ENCODE data around the gene PANK3. TPM values are rescaled to one million over a fixed set of nuclear protein-coding genes. Genes with fewer than 3 reads are reported as not detected.
A peak's percentile ranks its signal among the peaks of the same experiment; 100 is the strongest.
"Not testable (repeated sequence)": the region's sequence is repeated elsewhere in the genome, so short reads cannot be mapped to it uniquely, and the experiment has no call there.

Gene PANK3
- 80.4 TPM for total RNA-seq

DNA sequence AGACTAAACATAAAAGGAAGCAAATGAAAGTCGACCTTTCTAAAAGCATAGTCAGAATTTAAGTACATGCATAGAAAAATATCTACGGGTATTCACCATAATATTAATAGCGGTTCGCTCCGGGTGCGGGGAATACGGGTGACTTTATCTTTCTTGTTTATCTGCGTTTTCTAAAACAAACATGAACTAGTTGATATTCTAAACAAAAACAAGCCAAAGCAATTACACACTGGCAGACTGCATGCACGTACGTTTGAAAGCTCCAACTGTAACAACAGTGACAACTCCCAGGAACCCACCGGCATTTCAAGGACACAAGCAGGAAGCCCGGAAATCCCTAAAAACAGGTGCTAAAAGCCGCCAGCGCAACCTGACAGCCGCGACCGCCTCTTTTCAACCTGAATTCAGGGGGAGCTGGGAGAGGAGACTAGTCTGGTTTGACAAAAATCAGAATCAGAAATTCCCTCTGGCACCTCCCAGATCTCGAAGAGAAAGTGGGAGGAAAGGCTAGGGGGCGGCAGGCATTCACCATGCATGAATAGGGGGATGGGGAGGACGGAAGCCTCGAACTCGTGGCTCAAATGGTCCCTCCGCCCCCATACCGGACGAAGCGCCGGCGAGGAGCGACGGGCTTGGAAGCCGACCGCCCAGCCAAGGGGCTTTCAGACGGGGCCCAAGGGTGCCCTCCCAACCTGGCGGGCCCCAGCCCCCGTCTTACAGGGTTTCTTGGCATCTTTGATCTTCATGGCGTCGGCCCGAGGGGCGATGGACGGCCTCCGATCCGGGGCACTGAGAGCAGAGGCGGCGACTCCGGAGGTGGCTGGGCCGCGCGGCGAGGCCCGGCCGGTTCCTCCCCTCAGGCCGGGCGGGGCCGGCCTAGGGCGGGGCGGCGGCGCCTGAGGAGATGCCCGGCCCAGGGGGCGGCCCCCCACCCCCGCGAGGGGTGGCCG, at the start of gene PANK3:
TSS of gene PANK3 (minus strand) at position 831 of the 950 bp plus-strand sequence. CDS start at position 746, 85 bp downstream.
- DNase-seq = peak; percentile 68

DNA sequence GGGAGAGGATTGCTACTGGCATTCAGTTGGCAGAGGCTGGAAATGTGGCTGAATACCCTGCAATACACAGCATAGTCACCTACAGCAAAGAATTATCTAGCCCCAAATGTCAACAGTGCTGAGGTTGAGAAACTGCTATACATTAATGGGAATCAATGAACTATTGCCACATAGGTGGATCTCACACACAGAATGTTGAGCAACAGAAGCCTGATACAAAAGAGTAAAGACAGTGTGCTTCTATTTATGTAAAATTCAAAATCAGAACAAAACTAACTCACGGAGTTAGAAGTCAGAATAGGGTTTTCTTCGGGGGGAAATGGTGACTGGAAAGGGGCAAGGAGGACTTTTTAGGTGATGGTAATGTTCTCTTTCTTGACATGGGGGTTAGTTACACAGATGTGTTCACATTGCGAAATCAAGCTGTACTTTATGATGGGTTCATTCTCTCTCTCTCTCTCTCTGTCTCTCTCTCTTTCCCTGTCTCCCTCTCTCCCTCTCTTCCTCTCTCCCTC, 45.7 kb upstream of the PANK3 start:
- DNase-seq = no peak

- DNase-seq = no peak
These were observed 41.6 kb upstream of the PANK3 start for GRCh38 chr5:168620807-168621206.

GRCh38 chr5:168614661-168615060, 35.5 kb upstream of the PANK3 start:
- no peak for DNase-seq

- DNase-seq = no peak
These were observed 34.8 kb upstream of the PANK3 start for GRCh38 chr5:168613996-168614395.

- DNase-seq = no peak
These were observed 34.2 kb upstream of the PANK3 start for GRCh38 chr5:168613396-168613795.

- no peak for DNase-seq
These were observed 33.8 kb upstream of the PANK3 start for GRCh38 chr5:168612996-168613395.

DNA sequence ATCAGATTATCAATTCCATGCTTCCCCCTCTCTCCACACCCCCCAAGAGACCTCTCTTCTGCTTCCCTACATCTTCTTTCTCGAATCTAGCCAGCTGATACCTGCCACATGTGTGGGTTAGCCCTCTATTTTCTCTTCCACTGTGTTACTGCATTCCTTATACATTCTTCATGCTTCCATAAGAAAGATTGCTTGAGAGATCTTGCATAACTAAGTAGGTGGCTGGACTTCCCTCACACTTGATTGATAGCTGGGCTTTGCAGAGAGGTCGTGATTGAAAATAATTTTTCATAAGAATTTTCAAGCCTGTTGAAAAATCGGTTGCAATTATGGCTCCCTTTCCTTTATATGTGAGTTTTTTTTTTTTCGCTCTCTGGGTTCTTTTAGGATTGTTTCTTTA, 33.0 kb upstream of the PANK3 start:
- no peak for DNase-seq

GRCh38 chr5:168611165-168611564, 32.0 kb upstream of the PANK3 start:
- DNase-seq = peak; percentile 3

DNA sequence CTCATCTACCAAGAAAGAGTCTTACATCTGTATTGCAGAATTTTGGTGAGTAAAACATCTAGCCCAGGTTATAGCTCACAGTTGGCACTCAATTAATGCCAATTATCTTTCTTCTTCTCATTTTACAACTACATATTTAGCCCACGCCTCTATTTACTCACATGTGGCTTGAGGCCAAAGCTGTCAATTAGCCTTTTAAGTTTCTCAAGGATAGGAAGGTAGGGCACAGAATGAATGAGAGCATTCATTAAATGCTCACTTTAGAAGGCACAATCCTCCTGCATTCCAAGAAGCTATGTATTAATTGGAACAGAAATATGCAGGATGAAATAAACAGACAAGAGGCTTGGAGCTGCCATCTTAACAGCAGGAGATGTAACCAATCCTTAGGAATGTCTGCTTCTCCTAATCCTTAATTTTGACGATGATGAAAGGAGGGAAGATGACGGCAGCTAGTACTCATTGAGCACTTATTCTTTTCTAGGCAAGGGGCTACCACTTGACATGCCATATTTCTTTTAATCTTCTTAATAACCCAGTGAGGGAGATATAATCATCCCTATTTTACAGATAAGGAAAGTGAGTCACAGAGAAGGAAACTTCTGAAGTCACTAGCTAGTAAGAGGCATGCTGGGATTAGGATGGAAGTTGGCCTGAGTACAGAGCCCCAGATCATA, 30.8 kb upstream of the PANK3 start:
- DNase-seq = no peak

GRCh38 chr5:168608821-168609220, 29.7 kb upstream of the PANK3 start:
- DNase-seq = no peak

GRCh38 chr5:168608386-168608785, 29.2 kb upstream of the PANK3 start:
- no peak for DNase-seq

GRCh38 chr5:168607946-168608345, 28.8 kb upstream of the PANK3 start:
- DNase-seq = no peak

GRCh38 chr5:168606562-168606961, 27.4 kb upstream of the PANK3 start:
- DNase-seq = no peak

DNA sequence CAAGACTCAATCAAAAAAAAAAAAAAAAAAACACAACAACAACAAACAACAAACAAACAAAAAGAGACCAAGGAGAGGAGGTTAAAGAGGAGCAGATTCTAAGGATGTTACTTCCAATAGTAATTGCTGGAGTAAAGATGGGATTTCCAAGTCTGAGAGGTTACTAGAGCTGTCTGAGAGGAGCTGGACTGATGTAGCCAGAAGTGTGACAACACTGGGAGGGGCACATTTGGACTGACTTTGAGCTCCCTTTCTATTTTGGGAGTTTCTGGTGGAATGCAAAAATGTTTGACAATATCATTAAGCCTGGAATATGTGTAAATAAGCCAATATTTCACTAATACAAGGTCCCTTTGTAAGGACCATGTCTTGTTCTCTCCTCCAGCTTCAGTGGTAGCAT, 25.3 kb upstream of the PANK3 start:
- no peak for DNase-seq

DNA sequence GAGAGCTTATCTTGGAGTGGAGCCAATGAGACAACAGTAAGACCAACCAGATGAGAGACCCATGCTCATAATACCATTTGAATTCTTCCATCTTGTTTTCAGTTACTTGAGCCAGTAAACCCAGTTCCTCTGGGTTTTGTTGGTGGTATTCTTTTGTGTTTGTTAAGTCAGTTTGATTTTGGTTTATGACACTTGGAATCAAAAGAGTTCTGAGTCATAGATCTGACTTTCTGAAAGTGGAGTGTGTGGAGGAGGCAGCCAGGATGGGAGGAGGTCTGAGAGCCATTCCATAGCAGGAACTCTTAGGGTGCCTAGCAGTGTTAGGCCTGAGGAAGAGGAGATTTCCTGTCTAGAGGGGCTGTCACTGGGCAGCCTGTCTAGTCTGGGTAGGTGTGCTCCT, 24.6 kb upstream of the PANK3 start:
- DNase-seq = no peak

DNA sequence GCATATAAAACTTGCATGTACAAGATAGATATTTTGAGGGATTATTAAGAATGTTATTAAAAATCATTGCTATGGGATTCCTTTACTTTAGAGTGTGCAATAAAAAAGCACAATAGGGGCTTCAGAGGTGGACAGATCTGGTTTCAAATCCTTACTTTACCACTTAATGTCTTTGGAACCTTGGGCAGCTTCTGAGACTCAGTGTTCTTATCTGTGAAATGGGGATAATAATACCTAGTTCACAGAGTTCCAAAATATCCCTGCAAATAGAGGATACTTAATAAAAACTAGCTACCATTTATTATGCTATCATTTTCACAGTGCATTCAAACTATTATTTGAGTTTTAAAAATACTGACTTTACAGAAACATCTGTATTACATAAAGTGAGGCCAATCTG, 23.3 kb upstream of the PANK3 start:
- no peak for DNase-seq

DNA sequence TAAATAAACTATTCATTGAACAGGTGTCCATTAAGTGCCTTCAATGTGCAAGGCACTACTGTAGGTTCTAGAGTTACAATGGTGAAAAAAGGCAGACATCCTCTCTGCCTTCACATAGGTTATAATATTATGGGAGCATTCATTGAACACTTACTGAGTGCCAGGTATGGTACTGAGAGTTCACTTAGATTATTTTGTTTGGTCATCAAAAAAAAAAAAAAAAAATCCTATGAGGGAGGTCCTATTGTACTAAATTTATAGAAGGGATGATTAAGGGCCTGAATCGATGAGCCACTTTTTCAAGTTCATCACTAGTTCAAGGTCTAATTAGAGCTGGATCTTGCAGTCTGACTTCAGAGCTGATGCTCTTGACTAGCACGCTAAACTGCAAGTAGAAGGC, 22.8 kb upstream of the PANK3 start:
- no peak for DNase-seq

GRCh38 chr5:168600409-168600808, 21.2 kb upstream of the PANK3 start:
- no peak for DNase-seq

- no peak for DNase-seq
These were observed 20.7 kb upstream of the PANK3 start for GRCh38 chr5:168599826-168600225.

- no peak for DNase-seq
These were observed 19.5 kb upstream of the PANK3 start for GRCh38 chr5:168598639-168599038.

DNA sequence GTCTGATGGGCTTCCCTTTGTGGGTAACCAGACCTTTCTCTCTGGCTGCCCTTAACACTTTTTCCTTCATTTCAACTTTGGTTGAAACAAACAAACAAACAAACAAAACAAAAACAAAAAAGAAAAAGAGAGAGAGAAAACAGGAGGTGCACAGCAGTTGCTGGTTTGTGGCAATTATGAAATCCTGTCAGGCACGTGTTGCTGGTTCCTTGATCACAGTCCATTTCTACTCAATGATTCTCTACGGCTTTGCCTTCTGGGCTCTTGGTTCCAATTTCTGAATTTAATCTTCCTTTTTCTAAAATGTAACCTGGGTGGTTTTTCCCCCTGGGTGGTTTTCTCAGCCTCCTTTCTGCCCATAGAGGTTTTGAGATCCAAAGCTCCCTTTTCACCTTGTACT, 17.8 kb upstream of the PANK3 start:
- no peak for DNase-seq

DNA sequence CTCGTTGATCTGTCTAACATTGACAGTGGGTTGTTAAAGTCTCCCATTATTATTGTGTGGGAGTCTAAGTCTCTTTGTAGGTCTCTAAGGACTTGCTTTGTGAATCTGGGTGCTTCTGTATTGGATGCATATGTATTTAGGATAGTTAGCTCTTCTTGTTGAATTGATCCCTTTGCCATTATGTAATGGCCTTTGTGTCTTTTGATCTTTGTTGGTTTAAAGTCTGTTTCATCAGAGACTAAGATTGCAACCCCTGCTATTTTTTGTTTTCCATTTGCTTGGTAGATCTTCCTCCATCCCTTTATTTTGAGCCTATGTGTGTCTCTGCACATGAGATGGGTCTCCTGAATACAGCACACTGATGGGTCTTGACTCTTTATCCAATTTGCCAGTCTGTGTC, 17.0 kb upstream of the PANK3 start:
- not testable (repeated sequence) for DNase-seq

DNA sequence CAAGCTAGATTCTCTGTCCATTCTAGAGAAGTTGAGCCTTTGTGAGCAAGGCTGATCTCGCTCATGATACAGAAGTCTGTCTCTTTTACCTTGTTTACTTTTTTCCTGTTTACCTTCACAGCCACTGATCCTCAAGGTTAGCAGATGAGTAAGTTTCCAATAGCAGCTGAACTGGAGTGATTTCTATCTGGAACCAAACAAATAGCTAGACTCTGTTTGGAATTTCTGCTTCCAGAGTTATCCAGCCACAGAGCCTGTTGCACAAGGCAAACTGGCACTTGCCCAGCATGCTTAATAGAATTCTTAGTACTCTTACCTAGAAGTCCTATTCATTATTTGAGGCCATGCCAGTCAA, 12.8 kb upstream of the PANK3 start:
- no peak for DNase-seq

All from skin of body (tissue), 2 donors.